NCI-H187 treated with DMSO at 0.1 percent for 48 hours (cell line): ENCODE results near the gene PHC3.
"Not testable (repeated sequence)": the region's sequence is repeated elsewhere in the genome, so short reads cannot be mapped to it uniquely, and the experiment has no call there.

ENCODE experiments used
- DNase-seq: peaks from one replicate; lab custom pipeline; 2025; lab: John Stamatoyannopoulos, UW

PHC3 gene

GRCh38 chr3:170128977-170129431 is 52.5 kb downstream of the PHC3 start:
- no peak for DNase-seq

- DNase-seq = no peak
Measured at GRCh38 chr3:170128259-170128976, 53.1 kb downstream of the PHC3 start.

GRCh38 chr3:170117134-170117533 is 64.4 kb downstream of the PHC3 start:
- DNase-seq = no peak

GRCh38 chr3:170114165-170114564 is 67.4 kb downstream of the PHC3 start:
- DNase-seq = not testable (repeated sequence)

GRCh38 chr3:170111147-170111771 is 70.3 kb downstream of the PHC3 start:
- no peak for DNase-seq

- DNase-seq = no peak
Measured at GRCh38 chr3:170109579-170110293, 71.8 kb downstream of the PHC3 start.

GRCh38 chr3:170108955-170109354 is 72.6 kb downstream of the PHC3 start:
- no peak for DNase-seq

- DNase-seq = no peak
Measured at GRCh38 chr3:170107941-170108340, 73.6 kb downstream of the PHC3 start.

- DNase-seq = no peak
Measured at GRCh38 chr3:170102431-170102830, 79.1 kb downstream of the PHC3 start.

- no peak for DNase-seq
Measured at GRCh38 chr3:170100944-170101343, 80.6 kb downstream of the PHC3 start.

GRCh38 chr3:170098753-170099152 is 82.8 kb downstream of the PHC3 start:
- DNase-seq = no peak

GRCh38 chr3:170096342-170096741 is 85.2 kb downstream of the PHC3 start:
- no peak for DNase-seq

- no peak for DNase-seq
Measured at GRCh38 chr3:170095771-170096170, 85.8 kb downstream of the PHC3 start.

GRCh38 chr3:170092907-170093306 is 88.6 kb downstream of the PHC3 start:
- DNase-seq = no peak

- DNase-seq = no peak
Measured at GRCh38 chr3:170090601-170090981, 90.9 kb downstream of the PHC3 start.

GRCh38 chr3:170089862-170090600 is 91.5 kb downstream of the PHC3 start:
- no peak for DNase-seq

GRCh38 chr3:170085396-170085795 is 96.1 kb downstream of the PHC3 start:
- DNase-seq = no peak

GRCh38 chr3:170083343-170083742 is 98.2 kb downstream of the PHC3 start:
- DNase-seq = no peak

- DNase-seq = no peak
Measured at GRCh38 chr3:170081079-170081741, 100.3 kb downstream of the PHC3 start.

- DNase-seq = no peak
Measured at GRCh38 chr3:170080605-170081004, 100.9 kb downstream of the PHC3 start.

GRCh38 chr3:170079536-170080165 is 101.9 kb downstream of the PHC3 start:
- DNase-seq = no peak
